Measurements from ENCODE around the gene ARFIP1. TPM values are rescaled to one million over a fixed set of nuclear protein-coding genes. Genes with fewer than 3 reads are reported as not detected.

The ARFIP1 gene
- total and polyA plus RNA-seq, 9 of the 15 experiments (the other 6 are each of a cell fraction or from before 2014, with no cell fraction given), result 14.1 to 25.1 (median 20.9) TPM

GRCh38 chr4:152956147-152956546 is 176.4 kb downstream of the ARFIP1 start (continued):
- TF ChIP-seq CCAR2 (IDR thresholded peaks at IDR 0.05; ENCODE audit: low read depth, low read length) (no peak), RBBP5 (IDR thresholded peaks at IDR 0.05; ENCODE audit: borderline replicate concordance, insufficient read depth, low read length, poor library complexity, severe bottlenecking) (no peak), NR0B1 (IDR thresholded peaks at IDR 0.05; ENCODE audit: partially characterized antibody) (no peak)

GRCh38 chr4:152956650-152957436 is 177.1 kb downstream of the ARFIP1 start:
- ChIA-PET POLR2A (interaction anchor here (0.7 to 1.5 kb wide), 2 partner anchors 9 to 50 kb away, joined by 3 read pairs; no protein-coding TSS in a partner anchor), CTCF (ENCODE audit: low intra/inter-chr PET ratio) (no interaction called here)
- H3K4me1 ChIP-seq (replicated peaks in 1 of 2; ENCODE audit: control insufficient read depth in 2 of 2, insufficient read depth in 2 of 2, low read length in 2 of 2), result peaks cover 7 to 21% of the 10 kb centered on the region in 2 experiments
- FAIRE-seq (peak; percentile 75), ATAC-seq (peak; percentile 88), DNase-seq (ENCODE audit: extremely low read depth in 1 of 4, low spot score in 3 of 4) (peak in 2 of 4 experiments; percentile 33 to 50)
- 15% methylated on average over 12 of the region's 12 CpGs for WGBS (ENCODE audit: insufficient coverage, low coverage, missing lambda C conversion rate)
- H3K9me1 ChIP-seq (ENCODE audit: control insufficient read depth, insufficient read depth, low read length), result no peaks in the 10 kb centered on the region
- in situ Hi-C loops (cut with MboI), result no loop called here
- H3K4me3 ChIP-seq, result no peak overlapping the region
- H3K36me3 ChIP-seq (ENCODE audit: control insufficient read depth, insufficient read depth, low read length), result no peaks in the 10 kb centered on the region
- BruUV-seq (replicated peaks), result no TSS peak
- no peak overlapping the region for H3K27ac ChIP-seq (ENCODE audit: extremely low read depth, low read depth, low read length)
- intact Hi-C loops (cut with micrococcal nuclease), result no loop called here
- H4K20me1 ChIP-seq (replicated peaks; ENCODE audit: control insufficient read depth, insufficient read depth, low read length), result no peaks in the 10 kb centered on the region
- no peaks in the 10 kb centered on the region for H3K9me3 ChIP-seq (replicated peaks; ENCODE audit: control insufficient read depth, insufficient read depth, low read depth, low read length)
- H3K4me2 ChIP-seq (ENCODE audit: insufficient read depth, low read length), result peak overlapping the region; percentile 45
- peaks cover 0 to 15% of the 10 kb centered on the region in 2 experiments; a peak in 2 of 5 replicates for H3K27me3 ChIP-seq (ENCODE audit: control insufficient read depth in 2 of 2, insufficient read depth in 2 of 2, low read length in 2 of 2)
- H3K79me2 ChIP-seq (ENCODE audit: control insufficient read depth, insufficient read depth, low read length), result no peaks in the 10 kb centered on the region
- H3K9ac ChIP-seq (ENCODE audit: insufficient read depth in 1 of 2, low read depth in 2 of 2, low read length in 2 of 2), result peak overlapping the region in 1 of 2 experiments; percentile 62; a peak in 1 of 4 replicates
- peak overlapping the region; percentile 20; the same call in 1 of the 2 replicates for H2AFZ ChIP-seq (ENCODE audit: low read depth, low read length)
- 0 out of 2 replicates have a peak, but pooled peaks have one; percentile 13 for TF ChIP-seq GABPB1 (CRISPR knock-in tag; IDR thresholded peaks at IDR 0.05)
- TF ChIP-seq ZZZ3 (IDR thresholded peaks at IDR 0.05), result no peak
- peak; percentile 83 to 99 for TF ChIP-seq FOXA3 (CRISPR knock-in tag; conservative IDR thresholded peaks at IDR 0.05 in 1 of 2, IDR thresholded peaks at IDR 0.05 in 1 of 2)
- peak; percentile 72; the same call in 1 of the 2 replicates for TF ChIP-seq TFAP4 (CRISPR knock-in tag; IDR thresholded peaks at IDR 0.05; ENCODE audit: borderline replicate concordance)
- peak; percentile 92 to 94 for TF ChIP-seq FOXK2 (conservative IDR thresholded peaks at IDR 0.05 in 1 of 2, IDR thresholded peaks at IDR 0.05 in 1 of 2; ENCODE audit: low read depth in 2 of 2)
- TF ChIP-seq AFF4 (CRISPR knock-in tag; IDR thresholded peaks at IDR 0.05), result 0 out of 2 replicates have a peak, but pooled peaks have one; percentile 26
